NCI-H526 (cell line): ENCODE measurements around the gene ETF1.

Experiments used
- DNase-seq, 2 experiments: peaks; one replicate each; lab custom pipeline; 2025; lab: John Stamatoyannopoulos, UW

The ETF1 gene

DNA sequence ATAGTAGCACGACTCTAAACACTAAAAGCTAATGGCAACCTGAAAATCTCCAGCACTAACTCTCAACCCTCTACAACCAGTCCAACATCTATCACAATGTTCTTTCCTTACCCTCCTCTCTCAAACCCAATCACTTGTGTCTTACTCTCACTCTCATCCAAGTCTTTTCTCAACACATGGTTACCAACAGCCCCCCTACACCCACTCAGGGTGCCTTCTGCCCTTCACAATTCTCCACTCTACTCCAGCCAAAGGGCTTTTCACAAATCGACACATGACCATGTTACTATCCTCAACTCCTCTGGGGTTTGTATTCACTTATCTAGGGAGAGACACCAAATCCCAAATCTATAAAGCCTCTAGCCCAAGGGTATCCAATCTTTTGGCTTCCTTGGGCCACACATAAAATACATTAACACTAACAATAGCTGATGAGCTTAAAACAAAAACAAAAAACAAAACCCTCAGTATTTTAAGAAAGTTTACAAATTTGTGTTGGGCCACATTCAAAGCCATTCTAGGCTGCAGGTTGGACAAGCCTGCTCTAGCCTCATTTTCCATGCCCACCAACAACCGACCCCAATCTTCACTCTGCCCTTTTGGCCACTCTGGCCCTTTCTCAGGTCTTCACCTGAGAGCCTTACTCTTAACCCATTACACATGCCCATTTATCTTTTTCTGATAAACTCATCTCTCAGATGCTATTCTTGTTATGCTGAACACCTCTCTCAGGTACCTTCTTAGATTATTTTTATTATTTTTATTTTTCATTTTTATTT lies 20.5 kb upstream of the ETF1 start:
- DNase-seq = no peak

DNA sequence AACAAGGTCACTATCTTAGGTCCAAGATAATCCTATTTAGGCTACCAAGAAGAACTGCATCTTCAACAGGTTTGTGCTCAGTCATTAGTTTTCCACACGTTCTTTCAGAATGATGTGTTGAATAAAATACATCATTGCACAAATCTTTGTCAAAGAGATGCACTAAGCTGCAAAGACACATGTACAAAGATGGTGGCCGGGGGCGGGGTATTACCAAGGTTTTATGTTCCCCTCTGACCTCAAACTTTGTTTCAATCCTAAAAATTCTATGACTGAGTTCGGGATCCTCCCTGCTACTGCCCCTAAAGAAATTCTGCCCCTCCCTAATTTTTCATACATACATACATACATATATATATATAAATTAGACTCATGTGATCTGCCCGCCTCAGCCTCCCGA lies 17.9 kb upstream of the ETF1 start:
- no peak for DNase-seq

DNA sequence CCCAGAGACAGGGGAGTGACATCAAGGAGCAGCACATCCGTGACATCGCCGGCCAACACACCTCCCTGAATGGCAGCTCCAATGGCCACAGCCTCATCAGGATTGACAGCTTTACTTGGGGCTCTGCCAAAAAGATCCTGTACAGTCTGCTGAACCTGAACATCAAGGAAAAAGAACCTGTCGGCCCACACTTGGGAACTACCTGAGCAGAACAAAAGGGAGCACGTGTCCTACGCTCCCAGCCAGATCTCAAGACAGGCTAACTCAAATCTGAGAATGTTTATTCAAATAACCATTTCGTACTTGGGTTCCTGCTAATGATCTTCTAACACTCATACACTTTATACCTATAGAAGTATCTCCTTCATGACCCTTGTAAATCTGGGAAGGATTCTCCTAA lies 16.9 kb upstream of the ETF1 start:
- no peak for DNase-seq

DNA sequence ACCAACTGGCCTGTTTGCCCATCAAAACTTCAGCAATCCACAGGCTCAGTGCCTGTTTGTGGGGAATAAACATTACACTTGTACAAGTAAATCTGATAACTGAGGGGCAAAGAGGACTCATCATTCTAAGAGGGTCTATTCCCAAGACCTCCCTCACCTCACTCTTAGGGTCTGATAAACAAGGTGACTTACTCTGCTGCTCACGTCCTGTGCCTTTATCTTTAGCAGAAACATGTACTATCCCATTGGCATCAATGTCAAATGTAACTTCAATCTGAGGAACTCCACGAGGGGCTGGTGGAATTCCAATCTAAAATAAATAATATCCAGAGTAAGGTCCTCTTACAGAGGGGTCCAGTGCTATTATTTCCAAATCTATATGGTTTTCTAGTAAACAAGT lies 14.6 kb upstream of the ETF1 start:
- DNase-seq = no peak

DNA sequence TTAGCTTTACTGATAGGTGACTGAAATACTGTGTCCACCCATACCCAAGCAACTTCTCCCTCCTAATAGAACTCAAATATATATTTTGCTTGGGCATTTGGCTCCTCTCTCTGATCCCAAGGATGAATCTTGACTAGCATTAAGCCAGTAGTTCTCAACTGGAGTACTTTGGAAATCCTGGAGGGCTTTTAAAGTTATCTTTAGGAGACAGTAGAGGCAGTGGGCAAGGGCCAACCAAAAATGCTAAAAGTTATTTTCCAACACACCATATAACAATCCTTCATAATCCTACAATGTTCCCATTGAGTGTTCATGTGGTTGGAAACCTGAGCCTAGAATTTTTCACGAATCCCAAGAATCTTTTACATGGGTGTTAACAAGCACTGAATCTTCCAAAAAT lies 11.1 kb upstream of the ETF1 start:
- no peak for DNase-seq

DNA sequence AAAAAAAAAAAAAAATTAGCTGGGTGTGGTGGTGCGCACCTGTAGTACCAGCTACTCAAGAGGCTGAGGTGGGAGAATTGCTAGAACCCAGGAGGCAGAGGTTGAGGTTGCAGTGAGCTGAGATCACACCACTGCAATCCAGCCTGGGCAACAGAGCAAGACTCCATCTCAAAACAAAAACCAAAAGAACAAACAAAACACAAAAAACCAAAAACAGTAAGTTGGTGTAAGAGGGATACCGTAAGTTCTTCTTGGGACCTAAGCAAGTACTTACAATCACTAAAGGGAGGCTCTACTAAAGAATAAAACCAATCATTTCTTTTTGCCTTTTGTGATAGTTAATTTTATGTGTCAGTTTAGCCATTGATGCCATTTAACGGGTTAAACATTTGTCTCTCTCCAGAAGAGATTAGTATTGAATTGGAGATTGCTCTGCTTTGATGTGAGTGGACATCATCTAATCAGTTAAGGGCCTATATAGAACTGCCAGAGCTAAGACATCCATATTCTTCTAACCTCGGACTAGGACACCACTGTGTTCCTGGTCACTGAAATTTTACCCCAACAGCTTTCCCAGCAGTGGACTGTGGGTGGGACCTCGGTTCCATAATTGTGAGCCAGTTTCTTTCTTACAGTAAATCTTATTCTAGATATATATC lies 10.5 kb upstream of the ETF1 start:
- DNase-seq = no peak

DNA sequence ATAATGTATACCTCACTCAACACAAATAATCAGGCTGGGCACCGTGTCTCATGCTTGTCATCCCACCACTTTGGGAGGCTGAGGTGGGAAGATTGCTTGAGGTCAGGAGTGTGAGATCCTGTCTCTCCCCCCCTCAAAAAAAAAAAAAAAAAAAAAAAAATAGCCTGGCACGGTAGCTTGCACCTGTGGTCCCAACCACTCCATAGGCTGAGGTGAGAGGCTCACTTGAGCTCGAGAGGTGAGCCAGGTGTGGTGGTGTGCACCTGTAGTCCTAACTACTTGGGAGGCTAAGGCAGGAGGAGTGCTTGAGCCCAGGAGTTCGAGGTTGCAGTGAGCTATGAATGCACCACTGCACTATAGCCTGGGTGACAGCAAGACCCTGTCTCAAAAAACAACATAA lies 9.6 kb upstream of the ETF1 start:
- DNase-seq = no peak

DNA sequence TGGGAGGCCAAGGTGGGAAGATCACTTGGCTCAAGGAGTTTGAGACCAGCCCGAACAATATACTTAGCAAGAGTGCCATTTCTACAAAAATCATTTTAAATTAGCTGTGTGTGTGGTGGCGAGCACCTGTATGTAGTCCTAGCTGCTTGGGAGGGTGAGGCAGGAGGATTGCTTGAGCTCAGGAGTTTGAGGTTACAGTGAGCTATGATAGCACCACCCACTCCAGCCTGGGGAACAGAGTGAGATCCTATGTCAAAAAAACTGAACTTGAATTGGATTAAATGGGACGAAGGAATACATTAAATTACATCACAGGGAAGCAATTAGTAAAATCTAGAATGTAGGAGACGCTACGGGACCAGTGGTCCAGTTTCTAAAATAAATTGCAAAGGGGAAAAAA lies 6.4 kb upstream of the ETF1 start:
- DNase-seq = no peak

DNA sequence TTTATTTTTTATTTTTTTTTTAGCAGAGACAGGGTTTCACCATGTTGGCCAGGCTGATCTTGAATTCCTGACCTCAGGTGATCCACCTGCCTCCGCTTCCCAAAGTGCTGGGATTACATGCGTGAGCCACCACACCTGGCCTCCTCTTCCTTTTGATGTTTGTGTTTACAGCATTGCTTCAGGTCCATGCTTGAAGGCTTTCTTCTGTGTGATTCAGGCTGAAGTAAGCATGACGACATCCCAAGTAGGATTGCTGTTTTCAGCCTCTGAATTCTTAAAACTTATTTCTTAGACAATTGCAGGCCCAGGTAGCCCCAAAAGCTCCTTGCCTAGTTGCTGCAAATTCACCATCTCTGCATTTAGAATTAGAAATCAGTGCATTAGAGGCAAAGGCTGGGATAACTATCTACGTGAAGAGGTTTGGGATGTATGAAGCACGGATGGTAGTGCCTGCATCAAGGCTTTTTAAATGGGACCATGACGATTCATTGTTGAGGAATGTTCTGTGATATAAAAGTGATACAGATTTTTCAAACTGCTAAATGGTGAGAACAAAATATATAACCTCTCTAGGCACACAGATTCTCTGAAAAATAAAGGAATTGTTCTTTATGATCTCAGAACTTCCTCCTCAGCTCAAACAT lies 3.0 kb upstream of the ETF1 start:
- no peak for DNase-seq

DNA sequence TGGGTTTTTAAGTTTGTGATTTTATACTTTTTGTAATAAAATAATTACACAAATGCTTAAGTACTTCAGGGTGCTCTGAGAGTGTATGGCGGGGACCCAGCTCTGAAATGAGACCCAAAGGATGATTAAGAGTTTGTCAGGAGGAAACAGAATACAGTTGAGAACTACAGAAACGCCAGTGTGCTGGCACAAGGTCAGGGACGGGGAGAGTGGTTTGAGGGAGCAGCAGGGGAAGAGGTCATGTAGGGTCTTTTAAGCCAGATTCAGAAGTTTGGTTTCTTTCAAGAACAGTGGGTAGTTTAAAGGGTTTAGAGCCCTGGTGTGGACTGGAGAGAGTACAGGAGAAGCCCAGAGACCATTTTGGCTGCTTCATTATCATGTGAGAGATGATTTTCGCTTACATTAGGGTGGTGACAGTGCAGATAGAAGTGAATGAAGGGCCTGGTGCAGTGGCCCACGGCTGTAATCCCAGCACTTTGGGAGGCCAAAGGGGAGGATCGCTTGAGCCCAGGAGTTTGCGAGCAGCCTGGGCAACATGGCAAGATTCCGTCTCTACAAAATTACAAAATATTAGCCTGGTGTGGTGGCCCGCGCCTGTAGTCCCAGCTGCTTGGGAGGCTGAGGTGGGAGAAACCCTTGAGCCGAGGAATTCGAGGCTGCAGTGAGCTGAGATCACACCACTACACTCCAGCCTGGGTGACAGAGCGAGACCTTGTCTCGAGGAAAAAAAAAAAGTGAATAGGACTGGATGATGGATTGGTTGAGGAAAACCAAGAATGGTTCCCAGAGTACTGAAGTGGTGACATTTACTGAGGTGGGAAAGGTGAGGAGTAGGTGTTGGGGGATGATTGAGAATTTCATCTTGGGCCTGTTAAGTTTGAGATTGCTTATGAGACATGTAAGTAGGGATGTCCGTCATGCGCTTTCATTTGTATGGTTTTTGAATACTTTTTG lies 1.4 kb upstream of the ETF1 start:
- DNase-seq = no peak

DNA sequence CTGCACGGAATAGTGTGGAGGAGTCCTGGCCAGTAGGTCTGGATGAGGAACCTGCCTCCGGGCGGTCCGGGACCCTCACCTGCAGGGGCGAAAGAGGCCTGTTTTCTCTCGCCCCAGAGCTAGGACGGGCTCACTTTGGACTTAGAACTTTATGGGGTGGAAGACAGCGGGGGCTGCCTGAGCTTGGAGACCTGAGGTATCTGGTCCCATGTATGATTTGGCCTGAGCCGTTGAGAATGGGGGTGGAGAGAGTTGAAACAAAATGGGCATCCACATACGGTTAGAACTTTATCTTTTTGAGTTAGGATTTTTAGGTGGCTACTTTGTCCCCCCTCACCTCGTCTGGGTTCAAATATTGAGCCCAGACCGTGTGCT lies 681 bp upstream of the ETF1 start:
- no peak for DNase-seq

DNA sequence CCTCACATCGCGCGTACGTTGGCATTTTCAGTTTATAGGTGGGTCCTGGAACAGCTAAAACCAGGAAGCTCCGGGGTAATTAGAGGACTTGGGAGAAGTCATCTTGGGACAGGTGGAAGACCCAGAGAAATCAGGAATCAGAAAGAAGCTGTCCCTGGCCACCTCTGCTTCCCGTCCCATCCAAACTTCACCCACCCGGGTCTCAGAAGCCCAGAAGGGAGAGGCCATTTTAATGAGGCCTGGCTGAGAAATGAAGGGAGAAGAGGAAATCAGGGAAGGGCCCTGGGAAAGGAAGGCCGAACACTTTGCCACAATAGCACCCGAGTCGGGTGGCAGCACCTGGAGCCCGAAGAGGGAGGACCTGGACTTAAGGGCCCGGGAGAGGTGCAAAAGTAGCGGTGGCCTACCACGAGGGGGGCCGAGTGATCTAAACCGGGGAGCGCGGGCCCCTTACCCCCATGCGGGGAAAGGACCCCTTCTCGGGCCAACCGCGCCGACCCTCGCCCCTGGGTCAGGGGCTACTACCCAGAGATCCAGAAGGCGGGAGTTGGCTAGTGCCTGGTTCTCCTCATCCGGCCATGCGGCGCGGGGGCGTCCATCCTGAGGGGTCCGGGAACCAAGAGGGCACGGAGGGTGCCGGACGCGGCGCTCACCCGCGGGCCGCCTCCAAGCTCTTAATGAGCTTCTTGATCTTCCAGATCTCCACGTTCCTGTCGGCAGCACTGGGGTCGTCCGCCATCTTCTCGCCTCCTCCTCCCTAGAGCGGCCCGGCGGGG lies 668 bp downstream of the ETF1 start:
- no peak for DNase-seq

DNA sequence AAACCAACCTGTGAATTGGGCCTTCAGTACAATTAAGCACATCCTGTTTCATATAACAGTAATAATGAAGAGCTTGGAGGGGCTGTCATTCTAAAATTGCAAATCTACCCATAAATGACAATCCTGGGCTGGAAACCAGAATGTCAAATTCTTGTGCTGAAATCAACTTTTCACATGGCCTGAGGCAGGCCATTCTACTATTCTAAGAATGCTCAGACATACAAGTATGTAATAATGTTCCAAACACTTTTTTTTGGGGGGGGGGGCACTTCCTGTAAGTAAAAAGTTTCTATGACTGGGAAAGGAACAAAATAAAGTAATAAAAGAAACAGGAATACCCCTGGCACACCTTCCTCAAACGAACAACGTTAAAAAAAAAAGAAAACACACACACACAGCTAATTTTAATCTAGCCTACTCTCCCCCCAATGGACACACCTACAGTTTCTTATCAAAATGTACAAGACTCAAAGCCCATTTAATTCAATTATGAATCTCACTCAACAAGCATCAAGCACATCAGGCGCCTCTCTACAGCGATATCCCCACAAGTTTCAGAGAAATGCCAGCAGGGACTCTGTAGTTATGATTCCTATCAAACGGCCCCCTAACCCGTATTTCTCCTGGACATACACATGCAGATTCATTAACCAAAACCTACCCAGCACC lies 1.4 kb downstream of the ETF1 start:
- no peak for DNase-seq

DNA sequence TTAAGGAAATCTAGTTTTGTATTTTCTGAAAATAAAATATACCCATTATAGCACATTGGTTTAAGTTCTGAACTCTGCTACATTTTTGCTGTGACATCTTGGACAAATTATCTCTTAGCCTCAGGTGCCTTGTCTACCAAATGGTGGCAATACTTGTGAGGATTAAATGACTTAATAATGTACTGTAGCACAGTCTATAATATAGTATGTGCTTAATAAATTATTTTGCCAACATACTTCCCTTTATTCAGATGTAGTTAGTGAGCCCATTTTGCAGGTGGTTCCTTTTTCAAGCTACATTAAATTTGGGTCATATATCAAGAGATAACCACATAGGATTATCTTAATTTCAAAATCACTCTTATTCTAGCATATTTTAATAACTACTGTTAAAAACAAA lies 3.2 kb downstream of the ETF1 start:
- DNase-seq = no peak

DNA sequence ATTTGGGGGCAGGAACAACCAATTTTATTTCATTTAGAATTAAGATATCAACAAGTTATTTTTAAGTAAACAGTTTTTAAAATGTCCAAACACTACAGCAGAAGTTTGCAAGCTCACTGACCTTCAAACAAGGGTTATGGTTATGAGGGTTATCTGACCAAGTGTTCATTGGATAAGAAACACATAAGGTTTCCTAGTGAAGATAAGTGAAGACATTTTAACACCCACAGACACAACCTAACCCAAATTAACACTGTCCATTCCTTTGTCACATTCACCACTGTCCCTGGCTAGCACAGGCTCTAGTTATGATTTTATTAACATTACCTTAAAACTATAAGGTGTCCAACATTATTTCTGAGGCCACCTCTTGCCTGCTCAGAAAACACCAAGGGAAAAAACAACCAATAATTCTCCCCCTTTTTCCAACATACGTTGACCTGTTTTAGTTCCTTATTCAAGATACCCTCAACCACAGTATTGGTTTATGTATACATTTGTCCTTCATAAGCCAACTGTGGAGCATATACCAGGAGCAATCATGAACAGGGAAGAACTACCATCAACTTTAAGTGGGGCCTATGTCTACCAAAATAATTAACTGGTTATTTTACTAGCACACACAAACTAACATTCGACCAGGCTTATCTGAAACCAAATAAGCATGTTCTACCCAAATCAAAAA lies 4.0 kb downstream of the ETF1 start:
- no peak for DNase-seq

DNA sequence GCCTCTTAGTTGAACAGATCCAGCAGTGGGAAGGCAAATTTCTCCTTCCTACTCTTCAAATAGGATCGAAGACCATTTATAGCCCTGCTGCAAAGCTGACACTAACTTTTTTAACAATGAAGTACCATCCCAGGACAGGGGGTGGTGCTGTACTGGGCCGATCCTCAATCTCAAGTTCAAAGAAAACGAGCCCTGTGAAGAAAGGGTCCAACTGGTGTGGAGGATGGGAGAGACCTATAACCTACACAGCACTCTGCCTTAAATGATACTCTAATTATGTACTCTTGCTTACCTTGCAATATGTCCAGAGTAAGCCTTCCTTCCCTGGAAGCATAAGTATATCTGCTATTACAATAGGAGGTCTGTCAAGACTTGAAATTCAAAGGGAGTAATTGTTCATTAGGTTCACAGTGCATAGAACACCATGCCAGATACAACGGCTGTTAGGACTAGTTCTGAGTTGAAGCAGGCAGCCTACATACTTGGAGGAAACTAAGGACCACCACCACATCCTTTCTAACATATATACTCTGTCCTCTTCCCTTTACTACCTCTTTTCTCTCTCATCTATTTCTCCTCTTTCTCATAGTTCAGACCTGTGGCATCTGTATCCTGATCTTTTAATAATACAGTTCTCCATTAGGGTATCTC lies 6.2 kb downstream of the ETF1 start:
- no peak for DNase-seq

DNA sequence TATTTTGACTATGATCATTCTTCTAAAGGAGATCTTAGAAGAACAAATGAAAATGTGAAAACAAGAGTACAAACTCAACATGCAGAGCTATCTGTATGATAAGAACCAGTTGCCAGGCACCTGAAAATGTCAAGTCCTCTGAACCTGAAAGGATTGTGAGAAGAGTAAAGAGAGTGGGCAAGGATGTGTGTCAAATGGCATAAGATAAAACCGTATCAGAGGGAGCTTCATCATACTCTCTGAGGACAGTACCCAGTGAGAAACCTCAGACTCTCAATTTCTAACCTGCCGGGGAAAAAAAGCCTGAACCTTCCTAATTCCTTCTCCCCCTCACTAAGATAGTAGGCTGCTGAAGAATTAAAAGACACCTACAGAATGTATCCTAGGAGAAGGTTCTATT lies 6.8 kb downstream of the ETF1 start:
- DNase-seq = no peak

DNA sequence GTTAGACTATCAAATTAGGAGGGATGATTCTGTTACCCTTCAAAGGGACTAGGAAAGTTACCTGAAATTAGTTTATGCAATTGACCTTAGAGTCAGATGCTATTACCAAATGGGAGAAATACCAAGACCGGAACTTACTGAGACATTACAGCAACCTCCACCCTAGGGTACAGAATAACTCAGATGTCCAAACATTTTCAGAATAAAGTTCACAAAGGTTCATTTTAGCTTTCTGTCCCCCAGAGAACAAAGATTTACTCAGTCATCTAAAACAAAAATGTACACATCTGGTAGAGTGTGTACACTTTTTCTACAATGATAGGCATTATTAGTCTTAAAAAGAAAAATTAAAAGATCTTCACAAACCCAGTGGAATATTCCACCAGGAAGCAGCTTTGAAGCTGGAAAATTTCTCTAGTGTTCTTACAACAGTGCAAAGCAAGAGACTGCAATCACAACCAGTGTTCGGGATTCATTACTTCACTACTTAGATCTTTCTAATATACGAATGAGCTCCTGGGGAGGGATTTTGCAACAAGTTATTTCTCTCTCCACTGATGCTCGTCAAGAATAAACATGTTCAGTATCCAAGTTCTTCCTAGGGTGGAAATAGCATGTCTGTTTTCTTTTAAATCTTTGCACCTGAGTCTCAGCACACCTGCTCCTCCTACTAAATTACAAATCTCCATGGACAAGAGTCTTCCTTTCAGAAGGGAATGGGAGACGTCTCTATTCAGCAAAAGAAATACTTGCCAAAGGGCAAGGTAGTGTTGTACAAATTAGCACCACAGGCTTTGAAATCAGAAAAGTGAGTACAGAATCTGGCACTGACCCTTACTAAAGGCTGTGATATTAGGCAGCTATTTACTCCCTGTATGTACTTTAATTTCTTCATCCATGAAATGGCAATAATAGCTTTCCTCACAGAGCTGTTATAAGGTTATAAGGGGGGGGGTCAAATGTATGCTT lies 8.8 kb downstream of the ETF1 start:
- no peak for DNase-seq

DNA sequence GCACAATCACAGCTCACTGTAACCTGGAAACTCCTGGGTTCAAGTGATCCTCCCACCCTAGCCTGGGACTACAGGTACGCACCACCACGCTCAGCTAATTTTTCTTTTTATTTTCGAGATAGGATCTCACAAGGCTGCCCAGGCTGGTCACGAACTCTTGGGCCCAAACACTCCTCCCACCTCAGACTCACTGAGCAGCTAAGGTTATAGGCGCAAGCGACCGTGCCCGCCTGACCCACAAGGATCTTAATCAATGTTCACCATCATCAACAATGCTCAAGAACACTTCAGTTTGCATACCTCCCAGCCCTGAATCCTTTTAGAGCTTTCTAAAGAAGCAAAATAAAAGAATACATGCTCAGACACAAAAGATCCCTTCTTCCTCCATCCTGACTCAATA lies 13.2 kb downstream of the ETF1 start:
- DNase-seq = no peak
